H9 (cell line): ENCODE data around the gene CLPX. TPM values are rescaled to one million over a fixed set of nuclear protein-coding genes. Genes with fewer than 3 reads are reported as not detected.

Experiments
- DNase-seq: peaks from one replicate; pipeline ENCODE4 v3.0.0-alpha.2; 2017
- H2AFZ ChIP-seq: one replicate; pipeline ENCODE4 v1.6.1; 2013; ENCODE audit warnings: mild to moderate bottlenecking, low read length, control low read depth, moderate library complexity
- H2AK5ac ChIP-seq: 2 replicates; pipeline ENCODE4 v1.6.1; 2013; ENCODE audit warnings: low read length, control low read depth, mixed read lengths; ENCODE audit not compliant: insufficient read length
- H2BK120ac ChIP-seq: one replicate; pipeline ENCODE4 v1.6.1; 2013; ENCODE audit warnings: low read depth, mild to moderate bottlenecking, low read length, control low read depth, inconsistent platforms; ENCODE audit not compliant: poor library complexity, severe bottlenecking
- H2BK12ac ChIP-seq: 2 replicates; pipeline ENCODE4 v1.6.1; 2013; ENCODE audit warnings: low read length, control low read depth, mixed read lengths, low read depth; ENCODE audit not compliant: insufficient read length
- H2BK15ac ChIP-seq: 2 replicates; pipeline ENCODE4 v1.6.1; 2013; ENCODE audit warnings: low read depth, low read length, control low read depth
- H2BK20ac ChIP-seq: one replicate; pipeline ENCODE4 v1.6.1; 2013; ENCODE audit warnings: low read depth, mild to moderate bottlenecking, low read length, control low read depth, inconsistent platforms; ENCODE audit not compliant: poor library complexity, severe bottlenecking
- H2BK5ac ChIP-seq: 2 replicates; pipeline ENCODE4 v1.6.1; 2013; ENCODE audit warnings: low read length, control low read depth, mixed read lengths; ENCODE audit not compliant: insufficient read length
- H3K14ac ChIP-seq: 2 replicates; pipeline ENCODE4 v1.6.1; 2013; ENCODE audit warnings: low read length, control low read depth; ENCODE audit not compliant: insufficient read depth
- H3K18ac ChIP-seq: 2 replicates; pipeline ENCODE4 v1.6.1; 2013; ENCODE audit warnings: low read depth, mild to moderate bottlenecking, mixed read lengths, low read length, control low read depth; ENCODE audit not compliant: insufficient read length
- H3K23ac ChIP-seq: 2 replicates; pipeline ENCODE4 v1.6.1; 2013; ENCODE audit warnings: low read length, control low read depth, mixed read lengths, low read depth; ENCODE audit not compliant: insufficient read length
- H3K23me2 ChIP-seq: 2 replicates; pipeline ENCODE4 v1.6.1; 2013; ENCODE audit warnings: low read depth, mild to moderate bottlenecking, mixed read lengths, low read length, control low read depth; ENCODE audit not compliant: insufficient read length, poor library complexity, severe bottlenecking
- H3K27ac ChIP-seq: 2 replicates; pipeline ENCODE4 v1.5.1; 2013; ENCODE audit warnings: low read length, control low read depth, mixed read lengths, low read depth; ENCODE audit not compliant: insufficient read length
- H3K27me3 ChIP-seq: 2 replicates; pipeline ENCODE4 v1.6.1; 2013; ENCODE audit warnings: low read length, control low read depth, inconsistent platforms; ENCODE audit not compliant: insufficient read depth
- H3K4ac ChIP-seq: 2 replicates; pipeline ENCODE4 v1.6.1; 2013; ENCODE audit warnings: low read depth, mild to moderate bottlenecking, control low read depth, inconsistent platforms, low read length, moderate library complexity
- H3K4me1 ChIP-seq: 2 replicates; pipeline ENCODE4 v1.6.1; 2013; ENCODE audit warnings: low read length, control low read depth, inconsistent platforms; ENCODE audit not compliant: insufficient read depth
- H3K4me2 ChIP-seq: 2 replicates; pipeline ENCODE4 v1.6.1; 2013; ENCODE audit warnings: low read length, control low read depth, mixed read lengths; ENCODE audit not compliant: insufficient read length, insufficient read depth
- H3K56ac ChIP-seq: 2 replicates; pipeline ENCODE4 v1.6.1; 2013; ENCODE audit warnings: low read depth, mild to moderate bottlenecking, mixed read lengths, low read length, control low read depth; ENCODE audit not compliant: insufficient read length
- H3K79me1 ChIP-seq: 2 replicates; pipeline ENCODE4 v1.6.1; 2013; ENCODE audit warnings: low read depth, mild to moderate bottlenecking, moderate library complexity, low read length, control low read depth, inconsistent platforms; ENCODE audit not compliant: insufficient read depth, poor library complexity, severe bottlenecking
- H3K79me2 ChIP-seq: 2 replicates; pipeline ENCODE4 v1.6.1; 2013; ENCODE audit warnings: low read length, control low read depth, inconsistent platforms; ENCODE audit not compliant: insufficient read depth
- H3K9ac ChIP-seq: 2 replicates; pipeline ENCODE4 v1.6.1; 2013; ENCODE audit warnings: low read length, control low read depth, mixed read lengths; ENCODE audit not compliant: insufficient read length; ENCODE audit errors: extremely low read depth
- H3K9me3 ChIP-seq: one replicate; pipeline ENCODE4 v1.6.1; 2013; ENCODE audit warnings: low read depth, low read length, inconsistent platforms; ENCODE audit not compliant: control insufficient read depth
- H3T11ph ChIP-seq: one replicate; pipeline ENCODE4 v1.6.1; 2013; ENCODE audit warnings: mild to moderate bottlenecking, low read length, control low read depth, inconsistent platforms
- H4K20me1 ChIP-seq: one replicate; pipeline ENCODE4 v1.6.1; 2013; ENCODE audit not compliant: control insufficient read depth, insufficient read length, insufficient read depth
- H4K5ac ChIP-seq: 2 replicates; pipeline ENCODE4 v1.6.1; 2013; ENCODE audit warnings: low read depth, mild to moderate bottlenecking, mixed read lengths, low read length, control low read depth; ENCODE audit not compliant: insufficient read length
- H4K8ac ChIP-seq: replicated peaks from 2 replicates; pipeline ENCODE4 v1.6.1; 2013; ENCODE audit warnings: low read length, control low read depth, mixed read lengths, low read depth; ENCODE audit not compliant: insufficient read length
- H4K91ac ChIP-seq: 2 replicates; pipeline ENCODE4 v1.6.1; 2013; ENCODE audit warnings: low read depth, mild to moderate bottlenecking, moderate library complexity, mixed read lengths, low read length, control low read depth; ENCODE audit not compliant: insufficient read length
- H3K27ac Mint-ChIP-seq, 3 experiments: 2 replicates in 2 of 3; 3 replicates in 1 of 3; pipeline ENCODE4 v1.8.0; 2020 to 2021; ENCODE audit warnings: mixed read lengths in 3 of 3, mild to moderate bottlenecking in 1 of 3, moderate library complexity in 1 of 3
- H3K27me3 Mint-ChIP-seq: 2 replicates; pipeline ENCODE4 v1.8.0; 2021; ENCODE audit warnings: low read depth, mild to moderate bottlenecking, moderate library complexity, mixed read lengths
- H3K36me3 Mint-ChIP-seq, 3 experiments: 2 replicates in 2 of 3; 3 replicates in 1 of 3; pipeline ENCODE4 v1.8.0; 2020 to 2021; ENCODE audit warnings: low read depth in 3 of 3, mixed read lengths in 3 of 3; ENCODE audit not compliant: insufficient read depth in 1 of 3
- H3K4me1 Mint-ChIP-seq, 2 experiments: 2 replicates each; pipeline ENCODE4 v1.8.0; 2020; ENCODE audit warnings: mixed read lengths in 2 of 2
- H3K4me3 Mint-ChIP-seq, 2 experiments: 2 replicates in 1 of 2; 3 replicates in 1 of 2; pipeline ENCODE4 v1.8.0; 2020 to 2021; ENCODE audit warnings: mild to moderate bottlenecking in 2 of 2, mixed read lengths in 2 of 2, moderate library complexity in 1 of 2
- H3K9me3 Mint-ChIP-seq, 2 experiments: 2 replicates in 1 of 2; 3 replicates in 1 of 2; pipeline ENCODE4 v1.8.0; 2020; ENCODE audit warnings: mild to moderate bottlenecking in 2 of 2, mixed read lengths in 2 of 2, moderate library complexity in 1 of 2
- WGBS: extraction: QIAGEN DNeasy Blood & Tissue Kit; methylation state at CpG from one replicate; pipeline ENCODE4 v1.1.7; 2013; ENCODE audit warnings: missing lambda C conversion rate, low lambda C conversion rate, mixed read lengths; ENCODE audit not compliant: insufficient read length; ENCODE audit errors: extremely low coverage; 5-methylcytosine and 5-hydroxymethylcytosine counted together
- total RNA-seq: library from RNA; stranded (reverse); gene quantifications from 2 replicates; pipeline ENCODE4 v1.2.1, GENCODE V29; 2021
- TF ChIP-seq, protein P1 (sequence below): fragments of 200-600 bp; sonication (generic); conservative IDR thresholded peaks from 3 replicates; pipeline ENCODE4 v1.8.0; 2021; ENCODE audit warnings: antibody characterized with exemption, mild to moderate bottlenecking

Gene CLPX
- total RNA-seq, 1 experiment from 2014 or later: 55.8 TPM

DNA sequence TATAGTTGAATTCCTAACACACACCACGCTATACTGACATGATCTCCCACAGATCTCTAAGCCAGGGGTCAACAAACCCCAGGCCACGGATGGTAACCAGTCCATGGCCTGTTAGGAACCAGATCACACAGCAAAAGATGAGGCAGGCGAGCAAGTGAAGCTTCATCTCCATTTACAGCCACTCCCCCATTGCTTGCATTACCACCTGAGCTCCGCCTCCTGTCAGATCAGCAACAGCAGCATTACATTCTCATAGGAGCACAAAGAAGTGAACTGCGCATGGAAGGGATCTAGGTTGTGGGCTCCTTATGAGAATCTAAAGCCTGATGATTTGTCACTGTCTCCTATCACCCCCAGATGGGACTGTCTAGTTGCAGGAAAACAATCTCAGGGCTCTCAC, 54.2 kb downstream of the CLPX start:
- peak; percentile 37 for DNase-seq

More for the DNA sequence above, 54.2 kb downstream of the CLPX start:
- no peak overlapping the region for H3K4ac ChIP-seq
- no peaks in the 10 kb centered on the region for H3K23me2 ChIP-seq
- H3K4me1 ChIP-seq: no peaks in the 10 kb centered on the region; the same call in 1 of the 2 replicates
- H3K4me2 ChIP-seq: no peak overlapping the region
- no peaks in the 10 kb centered on the region for H3K9me3 ChIP-seq
- no peak overlapping the region for H4K5ac ChIP-seq
- H2BK12ac ChIP-seq: no peak overlapping the region
- TF ChIP-seq, protein P1, sequence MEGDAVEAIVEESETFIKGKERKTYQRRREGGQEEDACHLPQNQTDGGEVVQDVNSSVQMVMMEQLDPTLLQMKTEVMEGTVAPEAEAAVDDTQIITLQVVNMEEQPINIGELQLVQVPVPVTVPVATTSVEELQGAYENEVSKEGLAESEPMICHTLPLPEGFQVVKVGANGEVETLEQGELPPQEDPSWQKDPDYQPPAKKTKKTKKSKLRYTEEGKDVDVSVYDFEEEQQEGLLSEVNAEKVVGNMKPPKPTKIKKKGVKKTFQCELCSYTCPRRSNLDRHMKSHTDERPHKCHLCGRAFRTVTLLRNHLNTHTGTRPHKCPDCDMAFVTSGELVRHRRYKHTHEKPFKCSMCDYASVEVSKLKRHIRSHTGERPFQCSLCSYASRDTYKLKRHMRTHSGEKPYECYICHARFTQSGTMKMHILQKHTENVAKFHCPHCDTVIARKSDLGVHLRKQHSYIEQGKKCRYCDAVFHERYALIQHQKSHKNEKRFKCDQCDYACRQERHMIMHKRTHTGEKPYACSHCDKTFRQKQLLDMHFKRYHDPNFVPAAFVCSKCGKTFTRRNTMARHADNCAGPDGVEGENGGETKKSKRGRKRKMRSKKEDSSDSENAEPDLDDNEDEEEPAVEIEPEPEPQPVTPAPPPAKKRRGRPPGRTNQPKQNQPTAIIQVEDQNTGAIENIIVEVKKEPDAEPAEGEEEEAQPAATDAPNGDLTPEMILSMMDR: no peak
- 0 out of 5 replicates have a peak overlapping the region, but pooled peaks of 1 of the 2 experiments have one; percentile 4 for H3K4me3 Mint-ChIP-seq
- no peak overlapping the region for H3K18ac ChIP-seq
- no peaks in the 10 kb centered on the region for H3K27me3 Mint-ChIP-seq
- H3K79me2 ChIP-seq: no peaks in the 10 kb centered on the region
- H4K20me1 ChIP-seq: no peaks in the 10 kb centered on the region
- no peak overlapping the region for H2AFZ ChIP-seq
- H4K8ac ChIP-seq: no peak overlapping the region
- peaks cover 10 to 23% of the 10 kb centered on the region in 2 experiments for H3K4me1 Mint-ChIP-seq
- no peaks in the 10 kb centered on the region for H3K27me3 ChIP-seq
- no peak overlapping the region for H3K27ac Mint-ChIP-seq
- no peak overlapping the region for H4K91ac ChIP-seq
- no peak overlapping the region for H2BK15ac ChIP-seq
- H3K23ac ChIP-seq: no peak overlapping the region
- H2BK20ac ChIP-seq: no peak overlapping the region
- no peak overlapping the region for H3K56ac ChIP-seq
- H3K27ac ChIP-seq: no peak overlapping the region
- H3K36me3 Mint-ChIP-seq: peaks cover 13 to 37% (median 36%) of the 10 kb centered on the region in 3 experiments
- peaks cover 7% of the 10 kb centered on the region in 2 experiments for H3K9me3 Mint-ChIP-seq
- H2AK5ac ChIP-seq: no peak overlapping the region
- H2BK120ac ChIP-seq: no peak overlapping the region
- no CpG with 5 or more reads among the region's 5 CpGs for WGBS
- H3K79me1 ChIP-seq: no peaks in the 10 kb centered on the region
- no peak overlapping the region for H3K9ac ChIP-seq
- no peak overlapping the region for H2BK5ac ChIP-seq
- no peak overlapping the region for H3T11ph ChIP-seq
- H3K14ac ChIP-seq: no peak overlapping the region
